Mesothelial cell of epicardium (in vitro differentiated cells): ENCODE results near the gene ID2. TPM values are rescaled to one million over a fixed set of nuclear protein-coding genes. Genes with fewer than 3 reads are reported as not detected.

Experiments
- DNase-seq, 2 experiments: peaks; one replicate each; pipeline ENCODE4 v3.0.0; 2021; ENCODE audit warnings: low spot score in 2 of 2; ENCODE audit not compliant: unreplicated experiment in 2 of 2
- H3K27ac Mint-ChIP-seq: 2 replicates; pipeline ENCODE4 v1.8.0; 2021; ENCODE audit warnings: mixed read lengths
- H3K27me3 Mint-ChIP-seq: 2 replicates; pipeline ENCODE4 v1.8.0; 2021; ENCODE audit warnings: low read depth, mixed read lengths
- H3K36me3 Mint-ChIP-seq: 2 replicates; pipeline ENCODE4 v1.8.0; 2021; ENCODE audit warnings: mixed read lengths
- H3K4me1 Mint-ChIP-seq: 2 replicates; pipeline ENCODE4 v1.8.0; 2021; ENCODE audit warnings: mixed read lengths
- H3K4me3 Mint-ChIP-seq: 2 replicates; pipeline ENCODE4 v1.8.0; 2021; ENCODE audit warnings: mild to moderate bottlenecking, moderate library complexity, mixed read lengths
- H3K9me3 Mint-ChIP-seq: 2 replicates; pipeline ENCODE4 v1.8.0; 2021; ENCODE audit warnings: mixed read lengths
- CTCF ChIP-seq: fragments of 200-600 bp; sonication (generic); IDR thresholded peaks from one replicate; pipeline ENCODE4 v1.5.0; 2021; ENCODE audit warnings: antibody characterized with exemption; ENCODE audit not compliant: unreplicated experiment
- total RNA-seq: library from RNA; stranded (reverse); gene quantifications from 3 replicates; pipeline ENCODE4 v1.2.1, GENCODE V29; 2021

The ID2 gene
- total RNA-seq, 1 donor from 2014 or later, result 240 TPM

- no peak for TF ChIP-seq CTCF
- no peak overlapping the region for H3K4me3 Mint-ChIP-seq
- no peaks in the 10 kb centered on the region for H3K9me3 Mint-ChIP-seq
- H3K27me3 Mint-ChIP-seq, result no peaks in the 10 kb centered on the region
- no peak overlapping the region for H3K27ac Mint-ChIP-seq
- no peaks in the 10 kb centered on the region for H3K36me3 Mint-ChIP-seq
- H3K4me1 Mint-ChIP-seq, result peaks cover 9% of the 10 kb centered on the region
- no peak for DNase-seq
Measured at GRCh38 chr2:8666581-8666980, 15.3 kb upstream of the ID2 start.

- no peaks in the 10 kb centered on the region for H3K27me3 Mint-ChIP-seq
- H3K4me3 Mint-ChIP-seq, result no peak overlapping the region
- H3K9me3 Mint-ChIP-seq, result no peaks in the 10 kb centered on the region
- no peak overlapping the region for H3K27ac Mint-ChIP-seq
- H3K4me1 Mint-ChIP-seq, result peaks cover 5% of the 10 kb centered on the region
- no peak for DNase-seq
- peaks cover 2% of the 10 kb centered on the region for H3K36me3 Mint-ChIP-seq
- no peak for TF ChIP-seq CTCF
Measured at GRCh38 chr2:8667896-8668512, 13.9 kb upstream of the ID2 start.

GRCh38 chr2:8669157-8669817, 12.6 kb upstream of the ID2 start:
- Mint-ChIP-seq H3K27me3 (no peaks in the 10 kb centered on the region), H3K9me3 (peaks cover 8% of the 10 kb centered on the region), H3K4me3 (no peak overlapping the region), H3K4me1 (peaks cover 5% of the 10 kb centered on the region), H3K27ac (no peak overlapping the region), H3K36me3 (peaks cover 11% of the 10 kb centered on the region)
- DNase-seq, result no peak
- no peak for TF ChIP-seq CTCF

- Mint-ChIP-seq H3K36me3 (peaks cover 16% of the 10 kb centered on the region), H3K27ac (no peak overlapping the region), H3K4me3 (no peak overlapping the region), H3K4me1 (peaks cover 7% of the 10 kb centered on the region), H3K27me3 (no peaks in the 10 kb centered on the region), H3K9me3 (peaks cover 13% of the 10 kb centered on the region)
- no peak for TF ChIP-seq CTCF
- no peak for DNase-seq
Measured at GRCh38 chr2:8670580-8670979, 11.3 kb upstream of the ID2 start.

GRCh38 chr2:8671176-8671575, 10.7 kb upstream of the ID2 start:
- H3K27ac Mint-ChIP-seq, result no peak overlapping the region
- no peak for DNase-seq
- peaks cover 16% of the 10 kb centered on the region for H3K36me3 Mint-ChIP-seq
- no peak for TF ChIP-seq CTCF
- no peaks in the 10 kb centered on the region for H3K27me3 Mint-ChIP-seq
- H3K4me1 Mint-ChIP-seq, result peaks cover 13% of the 10 kb centered on the region
- H3K4me3 Mint-ChIP-seq, result no peak overlapping the region
- peaks cover 13% of the 10 kb centered on the region for H3K9me3 Mint-ChIP-seq
